HL-60 (cell line): ENCODE measurements around the gene PAPPA.

Experiments
- DNase-seq, 2 experiments: peaks; one replicate each; pipeline ENCODE4 v3.0.0-alpha.2; 2010 to 2020; ENCODE audit warnings: low read depth in 1 of 2, low spot score in 1 of 2
- H3K27ac ChIP-seq: fragments of 250-450 bp; sonication (Bioruptor Pico); replicated peaks from 2 replicates; pipeline ENCODE4 v1.5.1; 2020; ENCODE audit warnings: mild to moderate bottlenecking, moderate library complexity
- H3K27me3 ChIP-seq: fragments of 250-450 bp; sonication (Bioruptor Pico); 2 replicates; pipeline ENCODE4 v1.5.1; 2021; ENCODE audit warnings: mild to moderate bottlenecking, moderate library complexity; ENCODE audit not compliant: insufficient read depth, poor library complexity, severe bottlenecking
- H3K4me3 ChIP-seq: replicated peaks from 2 replicates; pipeline ENCODE4 v1.5.1; 2011; ENCODE audit warnings: mild to moderate bottlenecking, control low read depth, low read length; ENCODE audit not compliant: insufficient read depth
- GABPA ChIP-seq: IDR thresholded peaks from 2 replicates; pipeline ENCODE4 v1.6.1; 2012; ENCODE audit warnings: low read depth
- POLR2AphosphoS5 ChIP-seq: IDR thresholded peaks from 2 replicates; pipeline ENCODE4 v1.6.1; 2012; ENCODE audit warnings: low read depth
- SPI1 ChIP-seq: IDR thresholded peaks from 2 replicates; pipeline ENCODE4 v1.6.1; 2012; ENCODE audit warnings: low read depth, mild to moderate bottlenecking, borderline replicate concordance
- TF ChIP-seq, protein P1 (sequence below): IDR thresholded peaks from 2 replicates; pipeline ENCODE4 v1.6.1; 2012; ENCODE audit warnings: low read depth; ENCODE audit not compliant: insufficient replicate concordance
- TF ChIP-seq, protein P2 (sequence below): IDR thresholded peaks from one replicate; pipeline ENCODE4 v1.5.1; 2011; ENCODE audit warnings: low read length, control low read depth, inconsistent platforms; ENCODE audit not compliant: insufficient read depth

The PAPPA gene

DNA sequence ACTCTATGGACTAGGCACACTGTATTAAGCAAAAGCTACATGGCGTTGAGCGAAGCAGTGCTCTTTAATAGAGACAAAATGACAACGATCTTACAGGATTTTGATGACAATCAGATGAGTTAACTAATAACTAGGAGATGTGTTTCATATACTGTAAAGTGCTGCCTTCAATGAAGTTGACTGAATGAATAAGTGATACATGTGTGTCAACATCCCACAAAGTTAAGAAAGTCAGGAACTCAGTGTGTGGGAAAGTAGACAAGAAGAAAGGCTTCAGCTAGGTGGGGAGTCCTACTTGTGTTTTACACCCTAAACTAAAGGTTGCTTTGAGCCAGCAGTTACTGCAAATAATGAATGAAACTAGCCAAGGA lies 79.6 kb downstream of the PAPPA start:
- Histone ChIP-seq H3K27me3 (no peaks in the 10 kb centered on the region), H3K4me3 (no peak overlapping the region), H3K27ac (no peak overlapping the region)
- no peak for DNase-seq
- no peak for TF ChIP-seq GABPA
- no peak for TF ChIP-seq SPI1
- TF ChIP-seq POLR2AphosphoS5, result no peak
- TF ChIP-seq, protein P1, sequence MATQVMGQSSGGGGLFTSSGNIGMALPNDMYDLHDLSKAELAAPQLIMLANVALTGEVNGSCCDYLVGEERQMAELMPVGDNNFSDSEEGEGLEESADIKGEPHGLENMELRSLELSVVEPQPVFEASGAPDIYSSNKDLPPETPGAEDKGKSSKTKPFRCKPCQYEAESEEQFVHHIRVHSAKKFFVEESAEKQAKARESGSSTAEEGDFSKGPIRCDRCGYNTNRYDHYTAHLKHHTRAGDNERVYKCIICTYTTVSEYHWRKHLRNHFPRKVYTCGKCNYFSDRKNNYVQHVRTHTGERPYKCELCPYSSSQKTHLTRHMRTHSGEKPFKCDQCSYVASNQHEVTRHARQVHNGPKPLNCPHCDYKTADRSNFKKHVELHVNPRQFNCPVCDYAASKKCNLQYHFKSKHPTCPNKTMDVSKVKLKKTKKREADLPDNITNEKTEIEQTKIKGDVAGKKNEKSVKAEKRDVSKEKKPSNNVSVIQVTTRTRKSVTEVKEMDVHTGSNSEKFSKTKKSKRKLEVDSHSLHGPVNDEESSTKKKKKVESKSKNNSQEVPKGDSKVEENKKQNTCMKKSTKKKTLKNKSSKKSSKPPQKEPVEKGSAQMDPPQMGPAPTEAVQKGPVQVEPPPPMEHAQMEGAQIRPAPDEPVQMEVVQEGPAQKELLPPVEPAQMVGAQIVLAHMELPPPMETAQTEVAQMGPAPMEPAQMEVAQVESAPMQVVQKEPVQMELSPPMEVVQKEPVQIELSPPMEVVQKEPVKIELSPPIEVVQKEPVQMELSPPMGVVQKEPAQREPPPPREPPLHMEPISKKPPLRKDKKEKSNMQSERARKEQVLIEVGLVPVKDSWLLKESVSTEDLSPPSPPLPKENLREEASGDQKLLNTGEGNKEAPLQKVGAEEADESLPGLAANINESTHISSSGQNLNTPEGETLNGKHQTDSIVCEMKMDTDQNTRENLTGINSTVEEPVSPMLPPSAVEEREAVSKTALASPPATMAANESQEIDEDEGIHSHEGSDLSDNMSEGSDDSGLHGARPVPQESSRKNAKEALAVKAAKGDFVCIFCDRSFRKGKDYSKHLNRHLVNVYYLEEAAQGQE, result no peak
- TF ChIP-seq, protein P2, sequence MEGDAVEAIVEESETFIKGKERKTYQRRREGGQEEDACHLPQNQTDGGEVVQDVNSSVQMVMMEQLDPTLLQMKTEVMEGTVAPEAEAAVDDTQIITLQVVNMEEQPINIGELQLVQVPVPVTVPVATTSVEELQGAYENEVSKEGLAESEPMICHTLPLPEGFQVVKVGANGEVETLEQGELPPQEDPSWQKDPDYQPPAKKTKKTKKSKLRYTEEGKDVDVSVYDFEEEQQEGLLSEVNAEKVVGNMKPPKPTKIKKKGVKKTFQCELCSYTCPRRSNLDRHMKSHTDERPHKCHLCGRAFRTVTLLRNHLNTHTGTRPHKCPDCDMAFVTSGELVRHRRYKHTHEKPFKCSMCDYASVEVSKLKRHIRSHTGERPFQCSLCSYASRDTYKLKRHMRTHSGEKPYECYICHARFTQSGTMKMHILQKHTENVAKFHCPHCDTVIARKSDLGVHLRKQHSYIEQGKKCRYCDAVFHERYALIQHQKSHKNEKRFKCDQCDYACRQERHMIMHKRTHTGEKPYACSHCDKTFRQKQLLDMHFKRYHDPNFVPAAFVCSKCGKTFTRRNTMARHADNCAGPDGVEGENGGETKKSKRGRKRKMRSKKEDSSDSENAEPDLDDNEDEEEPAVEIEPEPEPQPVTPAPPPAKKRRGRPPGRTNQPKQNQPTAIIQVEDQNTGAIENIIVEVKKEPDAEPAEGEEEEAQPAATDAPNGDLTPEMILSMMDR, result no peak

DNA sequence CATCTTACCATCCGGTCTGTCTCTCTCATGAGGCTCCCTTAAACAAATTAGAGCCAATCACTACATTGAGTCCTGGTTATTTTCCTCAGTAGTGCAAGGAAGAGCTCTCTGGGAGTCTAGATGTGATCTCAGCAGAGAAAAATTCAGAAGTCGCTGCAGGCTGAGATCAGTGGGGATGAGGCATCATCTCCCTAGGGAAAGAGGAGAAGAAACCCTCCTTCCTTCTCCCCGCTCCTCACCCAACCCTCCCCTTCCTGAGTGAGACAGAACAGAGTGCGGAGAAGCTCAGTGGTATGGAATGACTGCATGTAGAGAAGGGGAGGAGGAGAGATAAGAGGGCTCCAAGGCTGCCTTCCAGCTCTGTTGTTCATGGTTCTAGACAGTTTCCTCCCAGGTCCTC lies 80.5 kb downstream of the PAPPA start:
- Histone ChIP-seq H3K27me3 (no peaks in the 10 kb centered on the region), H3K27ac (no peak overlapping the region), H3K4me3 (no peak overlapping the region)
- TF ChIP-seq SPI1, result no peak
- no peak for TF ChIP-seq POLR2AphosphoS5
- TF ChIP-seq, protein P1, result no peak
- TF ChIP-seq GABPA, result no peak
- TF ChIP-seq, protein P2, result no peak
- DNase-seq, result no peak

DNA sequence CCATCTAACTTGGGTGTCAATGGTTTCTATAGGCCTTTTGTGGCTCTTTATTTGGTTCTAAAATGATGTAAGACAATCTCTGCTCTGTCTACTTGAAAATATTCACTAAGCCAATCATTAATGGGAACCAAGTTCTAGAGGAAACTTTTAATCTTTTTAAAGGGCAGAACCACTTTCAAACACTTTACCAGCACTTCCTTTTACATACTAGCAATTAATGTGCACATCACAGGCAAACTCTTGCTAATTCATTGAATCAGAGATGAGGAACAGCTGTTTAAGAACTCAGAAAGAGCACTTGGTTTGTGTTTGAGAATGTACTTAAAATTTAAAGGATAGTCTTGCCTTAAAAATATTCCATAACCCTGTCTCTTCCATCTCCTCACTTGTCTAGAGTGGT lies 83.4 kb downstream of the PAPPA start:
- Histone ChIP-seq H3K4me3 (no peak overlapping the region), H3K27me3 (no peaks in the 10 kb centered on the region), H3K27ac (no peak overlapping the region)
- TF ChIP-seq POLR2AphosphoS5, result no peak
- TF ChIP-seq GABPA, result no peak
- TF ChIP-seq, protein P1, result no peak
- TF ChIP-seq, protein P2, result no peak
- no peak for TF ChIP-seq SPI1
- DNase-seq, result no peak
